Measurements from ENCODE around the gene TAF1C.

DNA sequence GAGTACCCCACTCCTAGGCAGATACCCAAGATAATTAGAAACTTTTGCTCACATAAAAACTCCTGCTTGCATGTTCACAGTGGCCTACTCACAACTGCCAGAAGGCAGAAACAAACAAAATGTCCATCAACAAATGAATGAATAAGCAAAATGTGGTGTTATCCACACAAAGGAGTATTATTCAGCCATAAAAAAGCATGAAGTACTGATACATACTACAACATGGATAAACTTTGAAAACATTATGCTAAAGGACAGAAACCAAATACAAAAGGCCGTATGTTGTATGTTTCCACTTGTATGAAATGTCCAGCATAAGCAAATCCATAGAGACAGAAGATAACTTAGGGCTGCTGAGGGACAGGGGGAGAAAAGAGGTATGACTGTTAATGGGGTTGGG is 43.8 kb downstream of the TAF1C start:
- TF ChIP-seq, protein P1, sequence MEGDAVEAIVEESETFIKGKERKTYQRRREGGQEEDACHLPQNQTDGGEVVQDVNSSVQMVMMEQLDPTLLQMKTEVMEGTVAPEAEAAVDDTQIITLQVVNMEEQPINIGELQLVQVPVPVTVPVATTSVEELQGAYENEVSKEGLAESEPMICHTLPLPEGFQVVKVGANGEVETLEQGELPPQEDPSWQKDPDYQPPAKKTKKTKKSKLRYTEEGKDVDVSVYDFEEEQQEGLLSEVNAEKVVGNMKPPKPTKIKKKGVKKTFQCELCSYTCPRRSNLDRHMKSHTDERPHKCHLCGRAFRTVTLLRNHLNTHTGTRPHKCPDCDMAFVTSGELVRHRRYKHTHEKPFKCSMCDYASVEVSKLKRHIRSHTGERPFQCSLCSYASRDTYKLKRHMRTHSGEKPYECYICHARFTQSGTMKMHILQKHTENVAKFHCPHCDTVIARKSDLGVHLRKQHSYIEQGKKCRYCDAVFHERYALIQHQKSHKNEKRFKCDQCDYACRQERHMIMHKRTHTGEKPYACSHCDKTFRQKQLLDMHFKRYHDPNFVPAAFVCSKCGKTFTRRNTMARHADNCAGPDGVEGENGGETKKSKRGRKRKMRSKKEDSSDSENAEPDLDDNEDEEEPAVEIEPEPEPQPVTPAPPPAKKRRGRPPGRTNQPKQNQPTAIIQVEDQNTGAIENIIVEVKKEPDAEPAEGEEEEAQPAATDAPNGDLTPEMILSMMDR (IDR thresholded peaks at IDR 0.05; ENCODE audit: borderline replicate concordance, extremely low read depth, low read length, poor library complexity, severe bottlenecking), result no peak
- no peak for TF ChIP-seq EZH2 (IDR thresholded peaks at IDR 0.05; ENCODE audit: borderline replicate concordance, low read depth, low read length, severe bottlenecking)

Data from DND-41 (cell line).